Diencephalon (tissue), 1 donor: ENCODE data around the gene ATP2B1. TPM values are rescaled to one million over a fixed set of nuclear protein-coding genes. Genes with fewer than 3 reads are reported as not detected.

Source experiments
- small RNA-seq: library from RNA; depleted of rRNA; stranded (forward); fragments of <200 nt; gene quantifications from one replicate; pipeline ENCODE3, GENCODE V24; 2014
- total RNA-seq: library from RNA; depleted of rRNA; stranded (reverse); fragments of >200 nt; gene quantifications from one replicate; pipeline ENCODE4 v1.2.3, GENCODE V29; 2014

The ATP2B1 gene
- 262 TPM for total RNA-seq

DNA sequence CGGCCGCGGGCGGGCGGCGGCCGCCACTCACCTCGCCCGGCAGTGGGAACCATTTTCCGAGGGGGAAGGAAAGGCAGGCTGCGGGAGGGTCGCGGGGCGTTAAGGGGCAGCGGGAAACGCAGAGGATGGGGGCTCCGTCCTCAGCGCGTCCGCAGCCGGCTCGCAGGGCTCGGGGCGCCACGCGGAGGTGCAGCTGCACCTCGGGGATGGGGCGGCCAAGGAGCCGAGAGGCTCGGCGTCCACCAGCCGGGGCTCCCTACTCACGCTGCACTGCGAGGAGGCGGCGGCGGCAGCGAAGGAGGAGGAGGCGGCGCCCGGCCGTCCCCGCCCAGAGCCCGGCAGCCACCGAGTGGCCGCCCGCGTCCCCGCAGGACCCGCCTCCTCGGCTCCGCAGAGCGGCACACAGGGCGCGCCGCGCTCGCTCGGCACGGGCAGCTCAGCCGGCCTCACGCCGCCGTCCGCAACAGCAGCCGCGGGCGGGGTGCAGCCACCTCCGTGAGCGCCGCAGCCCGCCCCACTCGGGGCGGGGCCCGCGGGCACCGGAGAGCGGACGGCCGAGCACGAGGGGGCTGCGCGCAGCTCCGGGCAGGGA is at the start of gene ATP2B1:
Gene ATP2B1 (minus strand): TSS at position 274 of the 592 bp plus-strand sequence. CDS start 52,952 bp downstream, outside the sequence.

Small RNA genes within 50 kb of the gene (small RNA-seq; reads per million reads assigned to genes)
- not detected for gene AC025034.2
- not detected for gene RNA5SP365
- gene RNU6-148P = not detected

Other genes with a start within 250 kb of the ATP2B1 start
- 5.8 TPM for gene GALNT4, start 184.0 kb downstream of the ATP2B1 start, total RNA-seq
- gene POC1B, start 182.8 kb downstream of the ATP2B1 start, total RNA-seq = 70.8 TPM